NCI-H2196 treated with DMSO at 0.1 percent for 48 hours (cell line): ENCODE results near the gene KRTAP10-11.
"Not testable (repeated sequence)": the region's sequence is repeated elsewhere in the genome, so short reads cannot be mapped to it uniquely, and the experiment has no call there.

Experiments
- DNase-seq: peaks from one replicate; lab custom pipeline; 2025; ENCODE audit not compliant: unreplicated experiment; lab: John Stamatoyannopoulos, UW

Gene KRTAP10-11

GRCh38 chr21:44646366-44647221, at the start of gene KRTAP10-11:
Gene KRTAP10-11, plus strand, starts transcription at chr21:44646414. Its CDS starts 45 bp downstream, at chr21:44646459.
- DNase-seq = not testable (repeated sequence)

GRCh38 chr21:44598061-44598460, 48.2 kb upstream of the KRTAP10-11 start:
- DNase-seq = no peak

- DNase-seq = no peak
These were observed 46.8 kb upstream of the KRTAP10-11 start for GRCh38 chr21:44599264-44600029.

- DNase-seq = not testable (repeated sequence)
These were observed 45.9 kb upstream of the KRTAP10-11 start, which contains the start of gene KRTAP10-7 for GRCh38 chr21:44600118-44600978. Gene KRTAP10-7, plus strand, starts transcription at chr21:44600597. Its CDS starts 25 bp downstream, at chr21:44600622.

- not testable (repeated sequence) for DNase-seq
These were observed 45.1 kb upstream of the KRTAP10-11 start for GRCh38 chr21:44601091-44601490.

GRCh38 chr21:44601596-44602462, 44.4 kb upstream of the KRTAP10-11 start:
- DNase-seq = no peak

GRCh38 chr21:44602463-44602850, 43.8 kb upstream of the KRTAP10-11 start:
- no peak for DNase-seq

GRCh38 chr21:44603109-44603875, 42.9 kb upstream of the KRTAP10-11 start:
- DNase-seq = no peak

GRCh38 chr21:44603911-44604310, 42.3 kb upstream of the KRTAP10-11 start:
- DNase-seq = no peak

- DNase-seq = no peak
These were observed 39.7 kb upstream of the KRTAP10-11 start for GRCh38 chr21:44606495-44606894.

GRCh38 chr21:44609193-44609592, 37.0 kb upstream of the KRTAP10-11 start:
- DNase-seq = no peak

- not testable (repeated sequence) for DNase-seq
These were observed 35.9 kb upstream of the KRTAP10-11 start for GRCh38 chr21:44610157-44610843.

- no peak for DNase-seq
These were observed 34.7 kb upstream of the KRTAP10-11 start for GRCh38 chr21:44611551-44611950.

- no peak for DNase-seq
These were observed 34.2 kb upstream of the KRTAP10-11 start, which contains the start of gene KRTAP10-8 for GRCh38 chr21:44612029-44612486. Gene KRTAP10-8, plus strand, starts transcription at chr21:44612079. Its CDS starts 22 bp downstream, at chr21:44612101.

GRCh38 chr21:44612669-44613229, 33.5 kb upstream of the KRTAP10-11 start:
- DNase-seq = no peak

GRCh38 chr21:44613386-44614155, 32.6 kb upstream of the KRTAP10-11 start:
- DNase-seq = no peak

- no peak for DNase-seq
These were observed 32.0 kb upstream of the KRTAP10-11 start for GRCh38 chr21:44614161-44614631.
